Lung (tissue), 12 donors: ENCODE results near the gene ZFYVE19. TPM values are rescaled to one million over a fixed set of nuclear protein-coding genes. Genes with fewer than 3 reads are reported as not detected.

Experiments
- ATAC-seq: fragments of 200-7000 bp; cut with Tn5 transposase; one replicate; pipeline ENCODE4 v1.9.1; 2020; ENCODE audit warnings: moderate number of reproducible peaks; ENCODE audit not compliant: insufficient read depth, low FRiP score
- DNase-seq, 3 donors: peaks; one replicate each; pipeline ENCODE4 v3.0.0-alpha.2; 2013 to 2017
- H3K27ac ChIP-seq, 2 donors: one replicate each; pipeline ENCODE4 v1.5.1; 2013; ENCODE audit warnings: mild to moderate bottlenecking in 2 of 2, moderate library complexity in 2 of 2, control low read depth in 1 of 2, inconsistent platforms in 1 of 2, low read depth in 1 of 2, low read length in 1 of 2
- H3K27me3 ChIP-seq, 3 donors: one replicate each; pipeline ENCODE4 v1.5.1; 2013; ENCODE audit warnings: low read length in 2 of 3; ENCODE audit not compliant: control insufficient read depth in 3 of 3, insufficient read depth in 3 of 3
- H3K36me3 ChIP-seq, 4 donors: one replicate each; pipeline ENCODE4 v1.5.1; 2013; ENCODE audit warnings: low read length in 4 of 4, mild to moderate bottlenecking in 1 of 4, moderate library complexity in 1 of 4; ENCODE audit not compliant: control insufficient read depth in 4 of 4, insufficient read depth in 4 of 4
- H3K4me1 ChIP-seq, 5 donors: one replicate each; pipeline ENCODE4 v1.5.1; 2013; ENCODE audit warnings: low read length in 5 of 5, mild to moderate bottlenecking in 2 of 5, moderate library complexity in 1 of 5; ENCODE audit not compliant: control insufficient read depth in 5 of 5, insufficient read depth in 5 of 5
- H3K4me3 ChIP-seq: one replicate; pipeline ENCODE4 v1.5.1; 2013; ENCODE audit warnings: mild to moderate bottlenecking, control low read depth, moderate library complexity
- H3K9ac ChIP-seq, 2 donors: one replicate each; pipeline ENCODE4 v1.5.1; 2013; ENCODE audit warnings: low read length in 2 of 2, control low read depth in 1 of 2; ENCODE audit not compliant: insufficient read depth in 1 of 2
- H3K9me3 ChIP-seq, 4 donors: one replicate each; pipeline ENCODE4 v1.5.1; 2013; ENCODE audit warnings: low read length in 3 of 4, mild to moderate bottlenecking in 1 of 4, moderate library complexity in 1 of 4; ENCODE audit not compliant: control insufficient read depth in 4 of 4, insufficient read depth in 3 of 4
- WGBS, 2 donors: extraction: QIAGEN DNeasy Blood & Tissue Kit; methylation state at CpG; one replicate each; pipeline ENCODE4 v1.1.7; 2013; 5-methylcytosine and 5-hydroxymethylcytosine counted together
- polyA plus RNA-seq, 2 donors: library from polyadenylated mRNA; stranded (reverse); fragments of 200-250 nt; gene quantifications; one replicate each; pipeline ENCODE4 v1.2.1, GENCODE V29; 2013
- total RNA-seq, 2 donors: library from RNA; depleted of rRNA in 1 of 2; stranded (reverse); fragments of >200 nt in 1 of 2; gene quantifications; one replicate each; pipeline ENCODE4 v1.2.1, GENCODE V29; 2014 to 2021
- TF ChIP-seq, protein P1 (sequence below): IDR thresholded peaks from 2 replicates; pipeline ENCODE4 v1.5.1; 2012; ENCODE audit warnings: mild to moderate bottlenecking; ENCODE audit errors: control extremely low read depth, extremely low read depth
- donor health status: control.
- donor health status: control.
- donor health status: Bipolar disorder and iron deficiency.
- donor health status: healthy.
- donor health status: DM: yes; HTN: yes; CAD: no.

ZFYVE19 gene
- total and polyA plus RNA-seq, 4 donors = 17.3 to 25.0 (median 21.2) TPM

DNA sequence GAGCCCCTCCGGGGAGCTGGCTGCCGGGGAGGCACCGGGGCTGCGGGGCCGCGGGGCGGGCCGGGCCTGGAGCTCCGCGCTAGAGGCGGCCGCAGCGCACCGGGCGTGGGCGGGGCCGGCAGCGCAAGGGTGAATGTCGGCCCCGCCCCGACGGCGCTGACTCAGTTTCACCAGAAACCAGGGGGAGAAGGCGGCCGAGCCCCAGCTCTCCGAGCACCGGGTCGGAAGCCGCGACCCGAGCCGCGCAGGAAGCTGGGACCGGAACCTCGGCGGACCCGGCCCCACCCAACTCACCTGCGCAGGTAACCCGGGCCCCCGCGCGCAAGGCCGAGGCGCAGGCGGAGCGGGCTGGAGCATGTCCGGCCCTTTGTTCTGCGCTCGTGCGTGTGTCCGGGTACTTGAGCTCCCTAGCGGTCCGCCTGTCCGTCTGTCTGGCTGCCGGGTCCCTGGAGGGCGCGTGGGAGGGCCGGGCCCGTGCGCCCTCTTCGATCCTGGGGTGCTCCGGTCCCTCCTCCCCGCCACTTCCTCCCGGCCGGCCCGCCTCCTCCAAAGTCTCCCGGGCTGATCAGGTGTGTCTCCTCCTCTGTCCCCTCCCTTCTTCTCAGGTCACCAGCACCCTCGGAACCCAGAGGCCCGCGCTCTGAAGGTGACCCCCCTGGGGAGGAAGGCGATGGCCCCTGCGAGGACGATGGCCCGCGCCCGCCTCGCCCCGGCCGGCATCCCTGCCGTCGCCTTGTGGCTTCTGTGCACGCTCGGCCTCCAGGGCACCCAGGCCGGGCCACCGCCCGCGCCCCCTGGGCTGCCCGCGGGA, 37.2 kb downstream of the ZFYVE19 start, which contains the start of gene SPINT1:
SPINT1 (plus strand) TSS at position 164 of the 811 bp plus-strand sequence; CDS start at position 671, 507 bp downstream.
- no peaks in the 10 kb centered on the region for H3K9me3 ChIP-seq
- DNase-seq (peak; percentile 29 to 44 (median 42)), ATAC-seq (peak; percentile 48)
- H3K36me3 ChIP-seq = no peaks in the 10 kb centered on the region
- WGBS, 2 donors = 0 to 1% methylated on average over 57 to 89 of the region's 89 CpGs
- peaks cover 0 to 8% (median 5%) of the 10 kb centered on the region in 3 donors for H3K27me3 ChIP-seq
- TF ChIP-seq, protein P1, sequence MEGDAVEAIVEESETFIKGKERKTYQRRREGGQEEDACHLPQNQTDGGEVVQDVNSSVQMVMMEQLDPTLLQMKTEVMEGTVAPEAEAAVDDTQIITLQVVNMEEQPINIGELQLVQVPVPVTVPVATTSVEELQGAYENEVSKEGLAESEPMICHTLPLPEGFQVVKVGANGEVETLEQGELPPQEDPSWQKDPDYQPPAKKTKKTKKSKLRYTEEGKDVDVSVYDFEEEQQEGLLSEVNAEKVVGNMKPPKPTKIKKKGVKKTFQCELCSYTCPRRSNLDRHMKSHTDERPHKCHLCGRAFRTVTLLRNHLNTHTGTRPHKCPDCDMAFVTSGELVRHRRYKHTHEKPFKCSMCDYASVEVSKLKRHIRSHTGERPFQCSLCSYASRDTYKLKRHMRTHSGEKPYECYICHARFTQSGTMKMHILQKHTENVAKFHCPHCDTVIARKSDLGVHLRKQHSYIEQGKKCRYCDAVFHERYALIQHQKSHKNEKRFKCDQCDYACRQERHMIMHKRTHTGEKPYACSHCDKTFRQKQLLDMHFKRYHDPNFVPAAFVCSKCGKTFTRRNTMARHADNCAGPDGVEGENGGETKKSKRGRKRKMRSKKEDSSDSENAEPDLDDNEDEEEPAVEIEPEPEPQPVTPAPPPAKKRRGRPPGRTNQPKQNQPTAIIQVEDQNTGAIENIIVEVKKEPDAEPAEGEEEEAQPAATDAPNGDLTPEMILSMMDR = no peak
- peak within 1 kb of the TSS in 1 of 2 donors; percentile 89 for H3K27ac ChIP-seq
- H3K4me1 ChIP-seq = peaks cover 0 to 28% (median 5%) of the 10 kb centered on the region in 5 donors
- H3K4me3 ChIP-seq = peak within 1 kb of the TSS; percentile 43
- peak within 1 kb of the TSS; percentile 23 to 55 for H3K9ac ChIP-seq

DNA sequence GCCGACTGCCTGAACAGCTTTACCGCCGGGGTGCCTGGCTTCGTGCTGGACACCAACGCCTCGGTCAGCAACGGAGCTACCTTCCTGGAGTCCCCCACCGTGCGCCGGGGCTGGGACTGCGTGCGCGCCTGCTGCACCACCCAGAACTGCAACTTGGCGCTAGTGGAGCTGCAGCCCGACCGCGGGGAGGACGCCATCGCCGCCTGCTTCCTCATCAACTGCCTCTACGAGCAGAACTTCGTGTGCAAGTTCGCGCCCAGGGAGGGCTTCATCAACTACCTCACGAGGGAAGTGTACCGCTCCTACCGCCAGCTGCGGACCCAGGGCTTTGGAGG, 37.8 kb downstream of the ZFYVE19 start:
- 1 to 2% methylated on average over 25 to 28 of the region's 28 CpGs for WGBS, 2 donors
- peak overlapping the region in 1 of 2 donors; percentile 89 for H3K27ac ChIP-seq

DNA sequence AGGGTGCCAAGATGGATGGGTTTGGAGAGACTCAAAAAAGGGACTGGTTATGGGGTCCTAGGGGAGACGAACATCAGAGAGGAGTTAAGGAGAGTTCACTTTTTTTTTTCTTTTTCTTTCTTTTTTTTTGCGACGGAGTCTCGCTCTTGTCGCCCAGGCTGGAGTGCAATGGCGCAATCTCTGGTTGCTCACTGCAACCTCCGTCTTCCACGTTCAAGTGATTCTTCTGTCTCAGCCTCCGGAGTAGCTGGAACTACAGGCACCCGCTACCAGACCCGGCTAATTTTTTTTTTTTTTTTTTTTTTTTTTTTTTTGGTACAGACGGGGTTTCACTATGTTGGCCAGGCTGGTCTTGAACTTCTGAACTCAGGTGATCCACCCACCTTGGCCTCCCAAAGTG, 38.1 kb downstream of the ZFYVE19 start:
- Histone ChIP-seq H3K27ac (peak overlapping the region in 1 of 2 donors; percentile 89), H3K9me3 (no peaks in the 10 kb centered on the region), H3K27me3 (peaks cover 0 to 8% (median 5%) of the 10 kb centered on the region in 3 donors), H3K9ac (no peak overlapping the region), H3K4me3 (peak overlapping the region; percentile 43), H3K36me3 (no peaks in the 10 kb centered on the region), H3K4me1 (peaks cover 0 to 28% (median 5%) of the 10 kb centered on the region in 5 donors)
- ATAC-seq (no peak), DNase-seq (no peak)
- TF ChIP-seq, protein P1 = no peak
- WGBS, 2 donors = 13 to 26% methylated on average over 12 of the region's 12 CpGs

More for the DNA sequence above, 37.8 kb downstream of the ZFYVE19 start:
- TF ChIP-seq, protein P1 = no peak
- DNase-seq (peak; percentile 31 to 52 (median 43)), ATAC-seq (no peak)
- H3K27me3 ChIP-seq = peaks cover 0 to 8% (median 5%) of the 10 kb centered on the region in 3 donors
- H3K4me1 ChIP-seq = peaks cover 0 to 28% (median 5%) of the 10 kb centered on the region in 5 donors
- H3K36me3 ChIP-seq = no peaks in the 10 kb centered on the region
- H3K4me3 ChIP-seq = peak overlapping the region; percentile 43
- H3K9me3 ChIP-seq = no peaks in the 10 kb centered on the region
- no peak overlapping the region for H3K9ac ChIP-seq
